HEK293 (cell line): ENCODE data around the gene LSM7.

ENCODE experiments used
- HOXA7 ChIP-seq: sonication (generic); formaldehyde crosslinking; IDR thresholded peaks from 2 replicates; pipeline ENCODE4 v1.8.1; 2022; ENCODE audit warnings: missing genetic modification reagents, borderline replicate concordance
- TCF7L2 ChIP-seq: IDR thresholded peaks from 2 replicates; pipeline ENCODE4 v1.6.1; 2011; ENCODE audit warnings: low read depth, mild to moderate bottlenecking, inconsistent platforms, low read length, moderate library complexity, borderline replicate concordance
- ZBTB20 ChIP-seq: fragments of 450-650 bp; formaldehyde crosslinking; IDR thresholded peaks from 2 replicates; pipeline ENCODE4 v1.5.1; 2016; ENCODE audit warnings: missing biosample characterization, missing genetic modification characterization
- ZNF132 ChIP-seq: fragments of 450-650 bp; formaldehyde crosslinking; IDR thresholded peaks from 2 replicates; pipeline ENCODE4 v1.5.1; 2017; ENCODE audit warnings: missing biosample characterization, missing genetic modification characterization, borderline replicate concordance
- ZNF2 ChIP-seq: fragments of 450-650 bp; formaldehyde crosslinking; IDR thresholded peaks from 2 replicates; pipeline ENCODE4 v1.5.1; 2016; ENCODE audit warnings: missing biosample characterization, missing genetic modification characterization
- ZNF624 ChIP-seq: fragments of 450-650 bp; formaldehyde crosslinking; IDR thresholded peaks from 2 replicates; pipeline ENCODE4 v1.5.1; 2017; ENCODE audit warnings: missing biosample characterization, missing genetic modification characterization
- TF ChIP-seq, protein P1 (sequence below): fragments of 450-650 bp; formaldehyde crosslinking; IDR thresholded peaks from 2 replicates; pipeline ENCODE4 v1.5.1; 2016; ENCODE audit warnings: missing biosample characterization, missing genetic modification characterization
- TF ChIP-seq, protein P2 (sequence below): fragments of 450-650 bp; formaldehyde crosslinking; IDR thresholded peaks from 2 replicates; pipeline ENCODE4 v1.5.1; 2016; ENCODE audit warnings: missing biosample characterization, missing genetic modification characterization
- TF ChIP-seq, protein P3 (sequence below): fragments of 450-650 bp; formaldehyde crosslinking; IDR thresholded peaks from 2 replicates; pipeline ENCODE4 v1.5.1; 2016; ENCODE audit warnings: missing biosample characterization, missing genetic modification characterization
- TF ChIP-seq, protein P4 (sequence below): fragments of 450-650 bp; formaldehyde crosslinking; IDR thresholded peaks from 2 replicates; pipeline ENCODE4 v1.5.1; 2016; ENCODE audit warnings: missing biosample characterization, missing genetic modification characterization

LSM7 gene

DNA sequence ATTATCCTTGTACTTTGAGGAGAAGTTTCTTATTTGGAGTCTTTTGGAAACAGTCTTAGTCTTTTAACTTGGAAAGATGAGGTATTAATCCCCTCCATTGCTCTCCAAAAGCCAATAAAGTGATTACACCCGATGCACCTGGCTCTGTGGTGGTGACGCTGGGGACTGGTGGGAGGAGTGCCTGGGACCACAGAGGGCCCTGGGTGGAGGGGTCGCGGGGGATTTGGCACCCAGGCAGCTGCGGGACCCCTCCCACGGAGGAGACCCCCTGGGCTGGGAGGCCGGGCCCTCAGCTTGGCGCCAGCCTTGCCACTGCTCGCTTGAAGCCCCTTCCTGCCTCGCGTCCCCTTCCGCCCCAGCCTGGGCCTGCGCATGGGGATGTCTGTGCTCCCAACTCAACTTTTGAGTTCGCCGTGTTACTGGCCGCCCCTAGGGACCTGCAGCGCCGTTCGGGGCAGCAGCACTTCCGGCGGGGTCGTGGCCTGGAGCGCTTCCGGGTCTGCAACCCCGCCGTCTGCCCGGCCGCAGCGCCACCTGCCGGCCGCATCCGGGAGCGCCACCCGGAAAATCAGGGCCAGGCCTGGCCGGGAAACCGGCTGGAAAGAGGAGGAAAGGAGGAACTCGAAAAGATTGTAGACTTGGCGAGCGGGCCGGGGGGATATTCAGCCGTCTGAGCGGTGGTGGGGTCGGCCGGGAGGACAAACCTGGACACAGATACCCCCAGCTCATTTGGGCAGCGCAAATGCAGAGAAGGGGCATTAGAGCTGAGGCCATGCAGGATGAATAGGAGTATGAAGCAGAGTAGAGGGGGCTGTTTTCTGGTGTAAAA is 54.8 kb downstream of the LSM7 start (continued):
- TF ChIP-seq, protein P1, sequence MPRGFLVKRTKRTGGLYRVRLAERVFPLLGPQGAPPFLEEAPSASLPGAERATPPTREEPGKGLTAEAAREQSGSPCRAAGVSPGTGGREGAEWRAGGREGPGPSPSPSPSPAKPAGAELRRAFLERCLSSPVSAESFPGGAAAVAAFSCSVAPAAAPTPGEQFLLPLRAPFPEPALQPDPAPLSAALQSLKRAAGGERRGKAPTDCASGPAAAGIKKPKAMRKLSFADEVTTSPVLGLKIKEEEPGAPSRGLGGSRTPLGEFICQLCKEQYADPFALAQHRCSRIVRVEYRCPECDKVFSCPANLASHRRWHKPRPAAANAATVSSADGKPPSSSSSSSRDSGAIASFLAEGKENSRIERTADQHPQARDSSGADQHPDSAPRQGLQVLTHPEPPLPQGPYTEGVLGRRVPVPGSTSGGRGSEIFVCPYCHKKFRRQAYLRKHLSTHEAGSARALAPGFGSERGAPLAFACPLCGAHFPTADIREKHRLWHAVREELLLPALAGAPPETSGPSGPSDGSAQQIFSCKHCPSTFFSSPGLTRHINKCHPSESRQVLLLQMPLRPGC (tag by site-specific recombination): peak; percentile 72; the same call in 1 of the 2 replicates
- TF ChIP-seq, protein P2, sequence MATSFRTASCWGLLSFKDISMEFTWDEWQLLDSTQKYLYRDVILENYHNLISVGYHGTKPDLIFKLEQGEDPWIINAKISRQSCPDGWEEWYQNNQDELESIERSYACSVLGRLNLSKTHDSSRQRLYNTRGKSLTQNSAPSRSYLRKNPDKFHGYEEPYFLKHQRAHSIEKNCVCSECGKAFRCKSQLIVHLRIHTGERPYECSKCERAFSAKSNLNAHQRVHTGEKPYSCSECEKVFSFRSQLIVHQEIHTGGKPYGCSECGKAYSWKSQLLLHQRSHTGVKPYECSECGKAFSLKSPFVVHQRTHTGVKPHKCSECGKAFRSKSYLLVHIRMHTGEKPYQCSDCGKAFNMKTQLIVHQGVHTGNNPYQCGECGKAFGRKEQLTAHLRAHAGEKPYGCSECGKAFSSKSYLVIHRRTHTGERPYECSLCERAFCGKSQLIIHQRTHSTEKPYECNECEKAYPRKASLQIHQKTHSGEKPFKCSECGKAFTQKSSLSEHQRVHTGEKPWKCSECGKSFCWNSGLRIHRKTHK: no peak
- TF ChIP-seq ZNF2 (peak; percentile 96), HOXA7 (CRISPR knock-in tag) (no peak), ZNF132 (no peak), ZNF624 (tag by site-specific recombination) (no peak), ZBTB20 (tag by site-specific recombination) (peak; percentile 92), TCF7L2 (no peak)
- TF ChIP-seq, protein P3, sequence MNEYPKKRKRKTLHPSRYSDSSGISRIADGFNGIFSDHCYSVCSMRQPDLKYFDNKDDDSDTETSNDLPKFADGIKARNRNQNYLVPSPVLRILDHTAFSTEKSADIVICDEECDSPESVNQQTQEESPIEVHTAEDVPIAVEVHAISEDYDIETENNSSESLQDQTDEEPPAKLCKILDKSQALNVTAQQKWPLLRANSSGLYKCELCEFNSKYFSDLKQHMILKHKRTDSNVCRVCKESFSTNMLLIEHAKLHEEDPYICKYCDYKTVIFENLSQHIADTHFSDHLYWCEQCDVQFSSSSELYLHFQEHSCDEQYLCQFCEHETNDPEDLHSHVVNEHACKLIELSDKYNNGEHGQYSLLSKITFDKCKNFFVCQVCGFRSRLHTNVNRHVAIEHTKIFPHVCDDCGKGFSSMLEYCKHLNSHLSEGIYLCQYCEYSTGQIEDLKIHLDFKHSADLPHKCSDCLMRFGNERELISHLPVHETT: peak; percentile 18; the same call in 1 of the 2 replicates
- TF ChIP-seq, protein P4, sequence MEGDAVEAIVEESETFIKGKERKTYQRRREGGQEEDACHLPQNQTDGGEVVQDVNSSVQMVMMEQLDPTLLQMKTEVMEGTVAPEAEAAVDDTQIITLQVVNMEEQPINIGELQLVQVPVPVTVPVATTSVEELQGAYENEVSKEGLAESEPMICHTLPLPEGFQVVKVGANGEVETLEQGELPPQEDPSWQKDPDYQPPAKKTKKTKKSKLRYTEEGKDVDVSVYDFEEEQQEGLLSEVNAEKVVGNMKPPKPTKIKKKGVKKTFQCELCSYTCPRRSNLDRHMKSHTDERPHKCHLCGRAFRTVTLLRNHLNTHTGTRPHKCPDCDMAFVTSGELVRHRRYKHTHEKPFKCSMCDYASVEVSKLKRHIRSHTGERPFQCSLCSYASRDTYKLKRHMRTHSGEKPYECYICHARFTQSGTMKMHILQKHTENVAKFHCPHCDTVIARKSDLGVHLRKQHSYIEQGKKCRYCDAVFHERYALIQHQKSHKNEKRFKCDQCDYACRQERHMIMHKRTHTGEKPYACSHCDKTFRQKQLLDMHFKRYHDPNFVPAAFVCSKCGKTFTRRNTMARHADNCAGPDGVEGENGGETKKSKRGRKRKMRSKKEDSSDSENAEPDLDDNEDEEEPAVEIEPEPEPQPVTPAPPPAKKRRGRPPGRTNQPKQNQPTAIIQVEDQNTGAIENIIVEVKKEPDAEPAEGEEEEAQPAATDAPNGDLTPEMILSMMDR (tag by site-specific recombination): peak; percentile 99
- TF ChIP-seq, all 188 proteins: peak for 81
